Ammon's horn (tissue), 1 donor: ENCODE measurements around the gene OXSR1.
"Not testable (repeated sequence)": the region's sequence is repeated elsewhere in the genome, so short reads cannot be mapped to it uniquely, and the experiment has no call there.

ENCODE experiments used
- DNase-seq: peaks from one replicate; pipeline ENCODE4 v3.0.0-alpha.2; 2016; ENCODE audit warnings: low spot score

The OXSR1 gene

GRCh38 chr3:38127611-38128302, 37.6 kb upstream of the OXSR1 start:
- DNase-seq, result no peak

- DNase-seq, result no peak
These were observed 37.1 kb upstream of the OXSR1 start for GRCh38 chr3:38128303-38128655.

GRCh38 chr3:38129058-38129457, 36.3 kb upstream of the OXSR1 start:
- DNase-seq, result no peak

DNA sequence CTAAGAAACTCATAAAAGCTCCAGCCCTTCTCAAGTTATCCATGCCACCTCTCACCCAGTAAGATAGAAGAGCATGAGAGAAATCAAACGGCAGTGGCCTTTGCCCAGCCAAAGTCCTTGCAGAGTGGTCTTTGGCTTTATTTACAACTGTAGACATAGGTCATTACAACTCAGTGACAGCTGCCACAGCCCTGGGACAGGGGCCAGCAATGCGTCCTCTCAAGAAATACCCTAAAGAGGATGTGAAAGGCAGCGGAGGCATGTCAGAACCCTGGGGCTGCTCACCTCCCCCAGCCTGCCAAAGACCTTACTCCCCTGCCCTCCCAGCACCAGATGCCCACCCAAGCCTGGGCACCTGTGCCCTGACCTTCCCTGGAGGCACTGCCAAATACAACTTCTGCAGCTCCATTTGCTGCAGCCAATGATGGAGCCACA, 34.7 kb upstream of the OXSR1 start:
- no peak for DNase-seq

- DNase-seq, result no peak
These were observed 33.5 kb upstream of the OXSR1 start for GRCh38 chr3:38131621-38132369.

DNA sequence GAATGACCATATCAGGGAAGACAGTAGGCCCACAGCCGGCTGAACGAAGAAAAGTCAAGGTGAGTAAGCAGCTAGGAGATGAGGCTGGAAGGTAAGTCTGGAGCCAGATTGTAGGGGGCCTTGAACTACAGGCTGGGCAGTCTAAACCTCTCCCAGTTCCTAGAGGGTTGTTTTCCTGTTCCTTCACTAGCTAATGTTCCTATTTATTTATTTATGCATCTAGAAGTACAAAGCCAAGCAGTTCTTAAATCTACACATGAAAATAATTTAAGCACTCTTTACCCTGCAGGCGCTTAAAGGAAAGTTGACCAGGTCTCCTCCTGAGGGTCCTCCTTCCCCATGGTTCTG, 32.2 kb upstream of the OXSR1 start:
- no peak for DNase-seq

DNA sequence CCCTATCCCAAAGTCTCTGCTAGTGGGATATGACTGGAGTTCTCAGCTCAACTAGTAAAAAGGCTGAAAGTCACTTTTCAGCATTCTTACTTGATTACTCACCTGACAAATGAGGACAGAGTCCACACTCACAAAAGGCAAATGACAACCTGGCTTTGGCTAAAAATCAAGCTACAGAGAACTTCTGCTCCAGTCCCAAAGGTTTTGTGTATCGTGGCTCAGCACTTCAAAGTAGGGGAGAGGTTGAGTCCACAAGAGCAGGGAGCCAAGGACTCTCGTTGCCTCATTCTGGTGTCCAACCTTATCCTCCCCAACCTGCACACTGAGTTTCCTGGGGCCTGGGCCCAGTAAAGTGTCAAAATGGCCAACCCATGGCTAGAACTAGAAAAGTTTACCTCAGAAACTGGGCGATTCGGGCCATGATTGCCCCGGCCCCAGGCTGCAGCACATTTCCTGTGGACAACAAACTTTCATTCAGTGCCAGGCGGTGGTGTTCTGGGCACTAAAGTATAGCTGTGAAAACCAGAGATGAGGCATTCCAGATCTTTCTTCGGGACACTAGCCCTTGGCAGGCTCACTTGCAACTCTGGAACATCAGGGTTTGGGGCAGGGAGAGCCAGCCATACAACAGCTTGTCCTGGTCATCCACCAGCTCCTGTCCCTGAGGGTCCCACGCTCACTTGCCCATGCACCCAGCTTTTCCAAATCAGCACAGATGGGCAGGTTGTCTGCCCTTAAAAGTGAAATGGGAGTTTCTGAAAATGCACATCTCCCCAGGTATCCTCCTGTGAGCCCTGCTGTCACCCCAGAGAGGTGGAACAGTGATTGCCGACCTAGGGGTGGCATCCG, 31.6 kb upstream of the OXSR1 start:
- DNase-seq, result no peak

DNA sequence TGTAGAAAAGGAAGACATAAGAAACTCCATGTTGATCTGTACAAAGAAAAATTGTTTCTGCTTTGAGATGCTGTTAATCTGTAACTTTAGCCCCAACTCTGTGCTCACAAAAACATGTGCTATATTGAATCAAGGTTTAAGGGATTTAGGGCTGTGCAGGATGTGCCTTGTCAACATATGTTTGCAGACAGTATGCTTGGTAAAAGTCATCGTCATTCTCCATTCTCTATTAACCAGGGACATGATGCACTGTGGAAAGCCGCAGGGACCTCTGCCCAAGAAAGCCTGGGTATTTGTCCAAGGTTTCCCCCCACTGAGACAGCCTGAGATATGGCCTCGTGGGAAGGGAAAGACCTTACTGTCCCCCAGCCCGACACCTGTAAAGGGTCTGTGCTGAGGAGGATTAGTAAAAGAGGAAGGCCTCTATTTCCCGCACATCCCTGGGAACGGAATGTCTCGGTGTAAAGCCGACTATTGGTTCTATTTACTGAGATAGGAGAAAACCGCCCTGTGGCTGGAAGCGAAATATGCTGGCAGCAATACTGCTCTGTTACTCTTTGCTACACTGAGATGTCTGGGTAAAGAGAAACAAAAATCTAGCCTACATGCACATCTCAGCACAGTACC, 30.7 kb upstream of the OXSR1 start:
- DNase-seq, result not testable (repeated sequence)

DNA sequence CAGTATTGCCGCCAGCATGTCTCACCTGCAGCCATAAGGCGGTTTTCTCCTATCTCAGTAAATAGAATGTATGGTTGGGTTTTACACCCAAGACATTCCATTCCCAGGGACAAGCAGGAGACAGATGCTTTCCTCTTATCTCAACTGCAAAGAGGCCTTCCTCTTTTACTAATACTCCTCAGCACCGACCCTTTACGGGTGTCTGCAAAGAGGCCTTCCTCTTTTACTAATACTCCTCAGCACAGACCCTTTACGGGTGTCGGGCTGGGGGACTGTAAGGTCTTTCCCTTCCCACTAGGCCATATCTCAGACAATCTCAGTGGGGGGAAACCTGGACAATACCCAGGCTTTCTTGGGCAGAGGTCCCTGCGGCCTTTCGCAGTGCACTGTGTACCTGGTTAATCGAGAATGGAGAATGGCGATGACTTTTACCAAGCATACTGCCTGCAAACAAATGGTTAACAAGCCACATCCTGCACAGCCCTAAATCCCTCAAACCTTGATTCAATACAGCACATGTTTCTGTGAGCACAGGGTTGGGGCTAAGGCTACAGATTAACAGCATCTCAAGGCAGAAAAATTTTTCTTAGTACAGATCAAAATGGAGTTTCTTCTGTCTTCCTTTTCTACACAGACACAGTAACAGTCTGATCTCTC, 29.6 kb upstream of the OXSR1 start:
- not testable (repeated sequence) for DNase-seq

GRCh38 chr3:38136393-38136776, 29.0 kb upstream of the OXSR1 start:
- no peak for DNase-seq

DNA sequence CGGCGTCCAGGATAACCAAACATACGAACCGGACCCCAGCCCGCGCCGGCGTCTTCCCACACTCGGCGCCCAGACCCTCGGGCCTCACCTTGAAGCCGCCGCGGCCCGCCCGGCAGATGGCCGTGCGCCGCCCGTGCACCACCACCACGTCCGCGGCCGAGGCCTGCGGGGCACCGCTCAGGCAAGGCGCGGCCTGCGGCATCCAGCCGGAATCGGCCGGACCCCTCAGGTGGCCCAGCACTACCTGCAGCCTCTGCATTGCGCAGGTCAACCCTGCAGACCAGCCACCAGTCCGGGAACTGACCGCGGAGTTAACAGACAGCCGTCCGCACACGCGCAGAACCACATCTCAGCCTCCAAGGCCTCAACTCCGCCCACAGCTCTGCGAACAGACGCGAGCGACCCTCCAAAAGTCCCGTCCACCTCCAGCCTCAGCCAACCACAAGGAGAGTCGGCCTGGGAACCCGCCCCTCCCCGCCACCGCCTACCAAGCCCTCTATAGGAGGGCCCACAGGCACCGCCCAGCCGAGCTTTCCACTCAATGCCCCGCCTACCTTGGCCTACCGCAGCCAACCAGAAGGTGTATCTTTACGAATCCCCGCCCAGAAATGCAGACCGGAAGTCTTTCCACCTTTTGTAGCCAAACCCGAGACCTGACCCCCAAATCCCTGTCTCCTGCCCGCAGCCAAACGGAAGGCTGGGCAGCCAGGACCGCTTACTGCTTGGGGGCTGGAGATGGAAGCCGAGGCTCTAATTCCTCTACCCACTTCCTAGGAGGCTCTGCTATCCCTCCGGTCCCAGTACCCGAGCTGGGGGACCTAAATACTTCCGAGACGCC, 28.3 kb upstream of the OXSR1 start, which contains the start of gene ACAA1:
ACAA1 (minus strand) TSS at position 351 of the 838 bp plus-strand sequence; CDS start at position 259, 92 bp downstream.
- peak; percentile 100 for DNase-seq

DNA sequence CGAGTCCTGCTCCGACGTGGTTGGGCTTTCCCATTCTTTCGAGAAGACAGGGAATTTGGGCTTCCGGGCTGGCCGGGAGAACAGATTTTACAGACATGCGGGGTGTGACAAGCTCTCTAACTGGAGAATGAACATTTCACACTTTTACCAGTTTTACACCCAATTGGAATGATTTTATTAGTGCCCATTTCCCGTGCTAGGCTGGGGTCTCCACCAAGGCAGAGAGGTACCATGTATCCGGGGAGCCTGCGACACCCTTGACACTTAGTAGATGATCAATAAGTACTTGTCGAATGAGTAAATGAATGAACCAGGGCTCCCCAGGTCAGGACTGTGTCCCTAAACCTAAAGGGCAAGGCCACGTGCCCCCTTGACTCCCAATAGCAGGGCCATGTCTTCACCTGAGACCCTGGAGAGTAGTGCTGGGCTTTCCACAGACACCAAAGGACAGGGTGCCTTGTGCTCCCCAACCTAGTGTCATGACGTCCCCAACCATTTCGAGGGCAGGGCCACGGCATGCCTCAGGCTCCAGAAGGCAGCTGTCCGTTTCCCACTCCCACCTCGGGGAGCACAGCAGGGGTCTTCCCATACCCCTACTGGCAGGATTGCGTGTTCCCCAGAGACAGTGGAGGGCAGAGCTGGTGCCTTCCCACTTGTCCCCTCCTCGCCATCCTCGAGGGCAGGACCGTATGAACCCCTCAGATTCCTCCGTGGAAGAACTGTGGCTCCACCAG, 27.6 kb upstream of the OXSR1 start:
- no peak for DNase-seq

DNA sequence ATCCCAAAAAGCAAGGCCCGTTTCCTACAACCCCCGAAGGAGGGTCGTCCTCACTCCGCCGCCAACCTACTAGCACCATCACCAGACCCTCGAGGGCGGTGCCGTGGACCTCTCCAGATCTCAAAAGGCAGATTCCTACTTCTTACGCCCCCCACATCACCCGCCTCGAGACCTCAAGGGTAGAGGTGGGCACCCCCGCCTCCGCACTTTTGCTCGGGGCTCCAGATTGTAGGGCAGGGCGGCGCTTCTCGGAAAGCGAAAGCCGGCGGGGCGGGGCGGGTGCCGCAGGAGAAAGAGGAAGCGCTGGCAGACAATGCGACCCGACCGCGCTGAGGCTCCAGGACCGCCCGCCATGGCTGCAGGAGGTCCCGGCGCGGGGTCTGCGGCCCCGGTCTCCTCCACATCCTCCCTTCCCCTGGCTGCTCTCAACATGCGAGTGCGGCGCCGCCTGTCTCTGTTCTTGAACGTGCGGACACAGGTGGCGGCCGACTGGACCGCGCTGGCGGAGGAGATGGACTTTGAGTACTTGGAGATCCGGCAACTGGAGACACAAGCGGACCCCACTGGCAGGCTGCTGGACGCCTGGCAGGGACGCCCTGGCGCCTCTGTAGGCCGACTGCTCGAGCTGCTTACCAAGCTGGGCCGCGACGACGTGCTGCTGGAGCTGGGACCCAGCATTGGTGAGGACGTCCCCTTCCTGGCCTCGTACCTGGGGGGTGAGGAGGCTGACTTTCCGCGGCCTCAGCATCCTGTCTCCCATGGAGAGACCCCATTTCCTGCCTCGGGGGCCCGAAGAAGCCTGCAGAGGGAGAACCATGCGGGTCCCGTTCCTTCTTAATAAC, 26.8 kb upstream of the OXSR1 start, which contains the start of gene MYD88:
MYD88 (plus strand) TSS at position 313 of the 842 bp plus-strand sequence; CDS start at position 353, 40 bp downstream.
- peak; percentile 65 for DNase-seq

GRCh38 chr3:38139191-38139590, 26.1 kb upstream of the OXSR1 start:
- DNase-seq, result no peak

GRCh38 chr3:38139652-38140051, 25.7 kb upstream of the OXSR1 start:
- DNase-seq, result no peak

DNA sequence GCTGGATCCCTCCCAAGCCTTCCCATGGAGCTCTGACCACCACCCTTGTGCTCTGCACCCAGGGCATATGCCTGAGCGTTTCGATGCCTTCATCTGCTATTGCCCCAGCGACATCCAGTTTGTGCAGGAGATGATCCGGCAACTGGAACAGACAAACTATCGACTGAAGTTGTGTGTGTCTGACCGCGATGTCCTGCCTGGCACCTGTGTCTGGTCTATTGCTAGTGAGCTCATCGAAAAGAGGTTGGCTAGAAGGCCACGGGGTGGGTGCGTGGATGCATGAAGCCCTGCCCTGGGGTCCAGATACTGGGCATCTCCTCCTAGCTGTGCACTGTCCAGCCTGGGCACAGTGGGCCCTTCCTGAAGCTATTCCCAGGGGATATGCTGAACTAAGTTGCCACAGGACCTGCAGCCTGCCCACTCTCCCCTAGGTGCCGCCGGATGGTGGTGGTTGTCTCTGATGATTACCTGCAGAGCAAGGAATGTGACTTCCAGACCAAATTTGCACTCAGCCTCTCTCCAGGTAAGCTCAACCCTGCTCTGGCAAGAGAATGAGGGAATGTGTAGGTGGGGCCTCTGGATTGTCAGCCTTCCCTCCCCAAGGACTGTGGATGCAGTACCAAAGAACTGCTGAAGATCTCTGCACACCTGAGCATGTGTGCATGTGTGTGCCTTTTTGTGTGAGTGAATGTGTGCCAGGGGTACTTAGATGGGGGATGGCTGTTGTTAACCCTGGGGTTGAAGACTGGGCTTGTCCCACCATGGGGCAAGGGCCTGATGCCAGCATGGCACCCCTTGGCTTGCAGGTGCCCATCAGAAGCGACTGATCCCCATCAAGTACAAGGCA, 24.8 kb upstream of the OXSR1 start:
- no peak for DNase-seq

GRCh38 chr3:38141173-38141951, 24.0 kb upstream of the OXSR1 start:
- DNase-seq, result no peak
